ENCODE data around the gene NUDCD3.

DNA sequence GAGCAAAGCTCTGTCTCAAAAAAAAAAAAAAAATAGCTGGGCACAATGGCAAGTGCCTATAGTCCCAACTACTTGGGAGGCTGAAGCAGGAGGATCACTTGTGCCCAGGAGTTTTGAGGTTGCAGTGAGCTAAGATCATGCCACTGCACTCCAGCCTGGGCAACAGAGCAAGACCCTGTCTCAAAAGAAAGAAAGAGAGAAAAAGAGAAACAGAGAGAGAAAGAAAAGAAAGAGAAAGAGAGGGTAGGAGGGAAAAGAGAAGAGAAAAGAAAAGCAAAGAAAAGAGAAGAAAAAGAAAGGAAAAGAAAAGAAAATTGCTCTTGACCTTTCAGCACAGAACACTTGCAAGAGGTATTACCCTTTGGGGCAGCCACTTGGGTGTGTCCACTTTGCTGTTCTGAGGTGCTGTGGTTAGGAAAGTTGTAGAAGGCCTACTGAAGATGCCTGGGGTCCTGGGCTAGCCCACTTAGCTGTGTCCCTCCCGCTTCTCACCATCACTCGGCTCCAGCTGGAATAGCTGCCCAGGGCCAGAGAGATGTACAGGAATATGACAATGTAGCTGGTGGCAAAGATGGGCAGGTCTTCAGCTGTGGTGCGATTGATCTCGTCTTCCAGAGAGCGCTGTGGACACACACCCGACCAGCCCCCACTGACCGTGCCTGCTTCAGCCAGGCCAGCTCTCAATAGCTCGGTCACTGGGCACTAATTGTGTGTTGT, 45.0 kb upstream of the NUDCD3 start:
- TF ChIP-seq, protein P1, sequence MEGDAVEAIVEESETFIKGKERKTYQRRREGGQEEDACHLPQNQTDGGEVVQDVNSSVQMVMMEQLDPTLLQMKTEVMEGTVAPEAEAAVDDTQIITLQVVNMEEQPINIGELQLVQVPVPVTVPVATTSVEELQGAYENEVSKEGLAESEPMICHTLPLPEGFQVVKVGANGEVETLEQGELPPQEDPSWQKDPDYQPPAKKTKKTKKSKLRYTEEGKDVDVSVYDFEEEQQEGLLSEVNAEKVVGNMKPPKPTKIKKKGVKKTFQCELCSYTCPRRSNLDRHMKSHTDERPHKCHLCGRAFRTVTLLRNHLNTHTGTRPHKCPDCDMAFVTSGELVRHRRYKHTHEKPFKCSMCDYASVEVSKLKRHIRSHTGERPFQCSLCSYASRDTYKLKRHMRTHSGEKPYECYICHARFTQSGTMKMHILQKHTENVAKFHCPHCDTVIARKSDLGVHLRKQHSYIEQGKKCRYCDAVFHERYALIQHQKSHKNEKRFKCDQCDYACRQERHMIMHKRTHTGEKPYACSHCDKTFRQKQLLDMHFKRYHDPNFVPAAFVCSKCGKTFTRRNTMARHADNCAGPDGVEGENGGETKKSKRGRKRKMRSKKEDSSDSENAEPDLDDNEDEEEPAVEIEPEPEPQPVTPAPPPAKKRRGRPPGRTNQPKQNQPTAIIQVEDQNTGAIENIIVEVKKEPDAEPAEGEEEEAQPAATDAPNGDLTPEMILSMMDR (IDR thresholded peaks at IDR 0.05; ENCODE audit: insufficient read depth, low read depth, low read length) = no peak
- TF ChIP-seq EZH2 (IDR thresholded peaks at IDR 0.05; ENCODE audit: insufficient read depth, low read length) = no peak
